H1 (cell line): ENCODE measurements around the gene MYL5. TPM values are rescaled to one million over a fixed set of nuclear protein-coding genes. Genes with fewer than 3 reads are reported as not detected.

Experiments
- CHD7 ChIP-seq: fragments of 300-600 bp; sonication (generic); IDR thresholded peaks from 2 replicates; pipeline ENCODE4 v1.7.1; 2012; ENCODE audit warnings: low read length, moderate library complexity, mild to moderate bottlenecking, inconsistent platforms; ENCODE audit not compliant: insufficient replicate concordance
- EP300 ChIP-seq, 2 experiments: IDR thresholded peaks; 1 replicate in 1 of 2; 2 replicates in 1 of 2; pipeline ENCODE4 v1.6.1; 2011 to 2012; ENCODE audit warnings: low read depth in 2 of 2, low read length in 2 of 2, mild to moderate bottlenecking in 2 of 2, borderline replicate concordance in 1 of 2, inconsistent platforms in 1 of 2, moderate library complexity in 1 of 2
- HDAC2 ChIP-seq, 2 experiments: fragments of 300-600 bp in 1 of 2; sonication (generic) in 1 of 2; IDR thresholded peaks; 2 replicates each; pipeline ENCODE4 v1.6.1; 2011 to 2012; ENCODE audit warnings: low read depth in 2 of 2, low read length in 2 of 2, mild to moderate bottlenecking in 2 of 2, moderate library complexity in 2 of 2, borderline replicate concordance in 1 of 2, inconsistent platforms in 1 of 2
- HDAC6 ChIP-seq: IDR thresholded peaks from one replicate; pipeline ENCODE4 v1.7.1; 2012; ENCODE audit warnings: low read depth, mild to moderate bottlenecking, inconsistent platforms, low read length, moderate library complexity
- KDM5A ChIP-seq: fragments of 200-600 bp; IDR thresholded peaks from 2 replicates; pipeline ENCODE4 v1.7.1; 2012; ENCODE audit warnings: mild to moderate bottlenecking, low read length, inconsistent platforms, mixed read lengths
- POLR2A ChIP-seq, 2 experiments: IDR thresholded peaks; 1 replicate in 1 of 2; 2 replicates in 1 of 2; pipeline ENCODE4 v1.6.1; 2011; ENCODE audit warnings: low read depth in 2 of 2, low read length in 2 of 2, mild to moderate bottlenecking in 2 of 2; ENCODE audit errors: control extremely low read depth in 1 of 2
- RNF2 ChIP-seq: fragments of 200-900, 300-1000 bp; sonication (generic); IDR thresholded peaks from 2 replicates; pipeline ENCODE4 v1.7.1; 2016; ENCODE audit warnings: borderline replicate concordance, low read depth, mild to moderate bottlenecking, antibody characterized with exemption, low read length; ENCODE audit not compliant: poor library complexity, severe bottlenecking; ENCODE audit errors: missing control alignments
- RXRA ChIP-seq: IDR thresholded peaks from 2 replicates; pipeline ENCODE4 v1.6.1; 2011; ENCODE audit warnings: low read depth, mild to moderate bottlenecking, low read length, moderate library complexity; ENCODE audit not compliant: insufficient read depth
- TBP ChIP-seq: IDR thresholded peaks from 2 replicates; pipeline ENCODE4 v1.6.1; 2011; ENCODE audit warnings: low read depth, low read length, improper control_type of control experiment
- polyA plus RNA-seq, 7 experiments: library from polyadenylated mRNA; depleted of rRNA in 3 of 7; stranded (reverse) in 5 of 7; unstranded in 2 of 7; fragments of >200 nt in 5 of 7; fragments of 200-250 nt in 2 of 7; gene quantifications; 1 replicate in 5 of 7; 2 replicates in 1 of 7; 4 replicates in 1 of 7; pipeline versions ENCODE4 v1.2.1 to v1.2.3, GENCODE V29; 2011 to 2013; ENCODE audit warnings: missing spikeins in 2 of 7, mixed read lengths in 2 of 7
- total RNA-seq: library from RNA; stranded (reverse); fragmentation: NEBNext Ultra II Directional; extraction: Animal tissue kit (Norgen Biotek cat#: 25700); gene quantifications from 2 replicates; pipeline ENCODE4 v1.2.1, GENCODE V29; 2021

The MYL5 gene
- total and polyA plus RNA-seq, 2 of the 8 experiments (the other 6 are each of a cell fraction or from before 2014, with no cell fraction given), result 5.7 to 6.8 TPM

GRCh38 chr4:656436-657337, 17.7 kb upstream of the MYL5 start (continued):
- no peak for TF ChIP-seq CHD7
- no peak for TF ChIP-seq RXRA
- TF ChIP-seq HDAC2 (IDR thresholded peaks at IDR 0.05; ENCODE audit: borderline replicate concordance in 1 of 2, low read depth in 2 of 2, low read length in 2 of 2), result no peak
- TF ChIP-seq KDM5A, result no peak
- TF ChIP-seq EP300 (IDR thresholded peaks at IDR 0.05; ENCODE audit: borderline replicate concordance in 1 of 2, low read depth in 2 of 2, low read length in 2 of 2), result no peak
- TF ChIP-seq TBP, result no peak
- no peak for TF ChIP-seq RNF2
- TF ChIP-seq POLR2A (IDR thresholded peaks at IDR 0.05; ENCODE audit: control extremely low read depth in 1 of 2, low read depth in 2 of 2, low read length in 2 of 2), result no peak
- TF ChIP-seq HDAC6, result no peak
